ENCODE results near the gene WDFY1. TPM values are rescaled to one million over a fixed set of nuclear protein-coding genes. Genes with fewer than 3 reads are reported as not detected.
"Not testable (repeated sequence)": the region's sequence is repeated elsewhere in the genome, so short reads cannot be mapped to it uniquely, and the experiment has no call there.

The WDFY1 gene
- total RNA-seq, 4 donors from 2014 or later, result 40.4 to 99.6 (median 71.6) TPM

- intact Hi-C loops (cut with DNase I; ENCODE audit: low total_unique reads) (no loop called here), in situ Hi-C loops (cut with MboI; ENCODE audit: low pct_ligation_motif_present in 1 of 4, low pct_unique_long_range_greater_than_20kb in 1 of 4, low sequenced_read_pairs in 3 of 4) (no loop called here)
These were observed 901 bp downstream of the WDFY1 start for GRCh38 chr2:223944166-223944702.

GRCh38 chr2:223943561-223944008, 1.6 kb downstream of the WDFY1 start:
- peaks cover 10 to 45% (median 24%) of the 10 kb centered on the region in 4 donors for H3K4me1 ChIP-seq
- TF ChIP-seq POLR2AphosphoS5 (IDR thresholded peaks at IDR 0.05), result peak; percentile 79 to 95 (median 90)
- peak in 1 of 5 experiments; percentile 5 for TF ChIP-seq CTCF (IDR thresholded peaks at IDR 0.05)
- TF ChIP-seq EP300 (IDR thresholded peaks at IDR 0.05; ENCODE audit: low read depth), result no peak
- TF ChIP-seq POLR2A (IDR thresholded peaks at IDR 0.05), result peak; percentile 88
- peak overlapping the region; percentile 91 to 98 (median 94) for H3K4me3 ChIP-seq
- no peaks in the 10 kb centered on the region for H3K36me3 ChIP-seq
- in situ Hi-C loops (cut with MboI; ENCODE audit: low pct_ligation_motif_present in 1 of 4, low pct_unique_long_range_greater_than_20kb in 1 of 4, low sequenced_read_pairs in 3 of 4) (no loop called here), intact Hi-C loops (cut with DNase I; ENCODE audit: low total_unique reads) (no loop called here)
- no peaks in the 10 kb centered on the region for H3K9me3 ChIP-seq
- no peaks in the 10 kb centered on the region for H3K27me3 ChIP-seq
- peak; percentile 79 for DNase-seq
- H3K27ac ChIP-seq, result peak overlapping the region; percentile 93 to 97 (median 94)
- whole genome bisulfite sequencing, 2 donors (ENCODE audit: low coverage in 1 of 2), result 19 to 33% methylated on average over 1 to 7 of the region's 7 CpGs

More at GRCh38 chr2:223944166-223944702, 901 bp downstream of the WDFY1 start:
- WGBS, 2 donors (ENCODE audit: low coverage in 1 of 2), result 0 to 2% methylated on average over 5 to 43 of the region's 46 CpGs
- no peaks in the 10 kb centered on the region for H3K9me3 ChIP-seq
- H3K4me1 ChIP-seq, result peaks cover 10 to 43% (median 24%) of the 10 kb centered on the region in 4 donors
- peak; percentile 51 for DNase-seq
- H3K27ac ChIP-seq, result peak overlapping the region; percentile 93 to 97 (median 94)
- peak overlapping the region; percentile 91 to 98 (median 94) for H3K4me3 ChIP-seq
- H3K27me3 ChIP-seq, result no peaks in the 10 kb centered on the region
- H3K36me3 ChIP-seq, result no peaks in the 10 kb centered on the region
- no peak for TF ChIP-seq EP300 (IDR thresholded peaks at IDR 0.05; ENCODE audit: low read depth)
- no peak for TF ChIP-seq POLR2AphosphoS5 (IDR thresholded peaks at IDR 0.05)
- TF ChIP-seq POLR2A (IDR thresholded peaks at IDR 0.05), result no peak
- no peak for TF ChIP-seq CTCF (IDR thresholded peaks at IDR 0.05)

- TF ChIP-seq CTCF (IDR thresholded peaks at IDR 0.05), result no peak
- TF ChIP-seq EP300 (IDR thresholded peaks at IDR 0.05; ENCODE audit: low read depth), result no peak
- no peak for TF ChIP-seq POLR2A (IDR thresholded peaks at IDR 0.05)
- TF ChIP-seq POLR2AphosphoS5 (IDR thresholded peaks at IDR 0.05), result no peak
- peak overlapping the region in 1 of 4 donors; percentile 97 for H3K4me3 ChIP-seq
- WGBS, 2 donors (ENCODE audit: low coverage in 1 of 2), result 40 to 48% methylated on average over 1 of the region's 1 CpG
- no peaks in the 10 kb centered on the region for H3K36me3 ChIP-seq
- intact Hi-C loops (cut with DNase I; ENCODE audit: low total_unique reads) (no loop called here), in situ Hi-C loops (cut with MboI; ENCODE audit: low pct_ligation_motif_present in 1 of 4, low pct_unique_long_range_greater_than_20kb in 1 of 4, low sequenced_read_pairs in 3 of 4) (no loop called here)
- DNase-seq, result no peak
- peaks cover 10 to 50% (median 26%) of the 10 kb centered on the region in 4 donors for H3K4me1 ChIP-seq
- peak overlapping the region; percentile 93 to 97 (median 94) for H3K27ac ChIP-seq
- H3K9me3 ChIP-seq, result no peaks in the 10 kb centered on the region
- H3K27me3 ChIP-seq, result no peaks in the 10 kb centered on the region
These were observed 2.0 kb downstream of the WDFY1 start for GRCh38 chr2:223943135-223943534.

- H3K27ac ChIP-seq, result peak overlapping the region; percentile 2 to 38 (median 8)
- in situ Hi-C loops (cut with MboI; ENCODE audit: low pct_ligation_motif_present in 1 of 4, low pct_unique_long_range_greater_than_20kb in 1 of 4, low sequenced_read_pairs in 3 of 4), result no loop called here
- H3K4me1 ChIP-seq, result peaks cover 15 to 64% (median 36%) of the 10 kb centered on the region in 4 donors
- H3K27me3 ChIP-seq, result no peaks in the 10 kb centered on the region
- peak; percentile 37 for DNase-seq
- 15 to 46% methylated on average over 4 to 12 of the region's 12 CpGs for WGBS, 2 donors (ENCODE audit: low coverage in 1 of 2)
- intact Hi-C loops (cut with DNase I; ENCODE audit: low total_unique reads), result no loop called here
- no peaks in the 10 kb centered on the region for H3K9me3 ChIP-seq
- no peak overlapping the region for H3K4me3 ChIP-seq
- H3K36me3 ChIP-seq, result no peaks in the 10 kb centered on the region
- TF ChIP-seq EP300 (IDR thresholded peaks at IDR 0.05; ENCODE audit: low read depth), result no peak
- no peak for TF ChIP-seq POLR2A (IDR thresholded peaks at IDR 0.05)
- no peak for TF ChIP-seq CTCF (IDR thresholded peaks at IDR 0.05)
- peak in 1 of 3 donors; percentile 23 for TF ChIP-seq POLR2AphosphoS5 (IDR thresholded peaks at IDR 0.05)
These were observed 3.4 kb downstream of the WDFY1 start for GRCh38 chr2:223941579-223942277.

GRCh38 chr2:223939438-223939837, 5.7 kb downstream of the WDFY1 start:
- H3K27me3 ChIP-seq; intact Hi-C loops (cut with DNase I; ENCODE audit: low total_unique reads); in situ Hi-C loops (cut with MboI; ENCODE audit: low pct_ligation_motif_present in 1 of 4, low pct_unique_long_range_greater_than_20kb in 1 of 4, low sequenced_read_pairs in 3 of 4); DNase-seq; H3K4me3 ChIP-seq; H3K9me3 ChIP-seq; H3K27ac ChIP-seq; H3K36me3 ChIP-seq: not testable (repeated sequence)
- 68% methylated on average over 2 of the region's 2 CpGs; no CpG with 5 or more reads in 1 of the 2 donors for WGBS, 2 donors (ENCODE audit: low coverage in 1 of 2)
- peaks cover 15 to 74% (median 43%) of the 10 kb centered on the region in 4 donors for H3K4me1 ChIP-seq
